Mesothelial cell of epicardium (in vitro differentiated cells): Measurements from ENCODE around the gene FAM180B. TPM values are rescaled to one million over a fixed set of nuclear protein-coding genes. Genes with fewer than 3 reads are reported as not detected.

Experiments used
- DNase-seq, 2 experiments: peaks; one replicate each; pipeline ENCODE4 v3.0.0; 2021; ENCODE audit warnings: low spot score in 2 of 2; ENCODE audit not compliant: unreplicated experiment in 2 of 2
- H3K27ac Mint-ChIP-seq: 2 replicates; pipeline ENCODE4 v1.8.0; 2021; ENCODE audit warnings: mixed read lengths
- H3K27me3 Mint-ChIP-seq: 2 replicates; pipeline ENCODE4 v1.8.0; 2021; ENCODE audit warnings: low read depth, mixed read lengths
- H3K36me3 Mint-ChIP-seq: 2 replicates; pipeline ENCODE4 v1.8.0; 2021; ENCODE audit warnings: mixed read lengths
- H3K4me1 Mint-ChIP-seq: 2 replicates; pipeline ENCODE4 v1.8.0; 2021; ENCODE audit warnings: mixed read lengths
- H3K4me3 Mint-ChIP-seq: 2 replicates; pipeline ENCODE4 v1.8.0; 2021; ENCODE audit warnings: mild to moderate bottlenecking, moderate library complexity, mixed read lengths
- H3K9me3 Mint-ChIP-seq: 2 replicates; pipeline ENCODE4 v1.8.0; 2021; ENCODE audit warnings: mixed read lengths
- total RNA-seq: library from RNA; stranded (reverse); gene quantifications from 3 replicates; pipeline ENCODE4 v1.2.1, GENCODE V29; 2021
- TF ChIP-seq, protein P1 (sequence below): fragments of 200-600 bp; sonication (generic); IDR thresholded peaks from one replicate; pipeline ENCODE4 v1.5.0; 2021; ENCODE audit warnings: antibody characterized with exemption; ENCODE audit not compliant: unreplicated experiment

The FAM180B gene
- total RNA-seq, 1 donor from 2014 or later: 0.36 TPM

- peak; percentile 55 to 67 for DNase-seq
- Mint-ChIP-seq H3K36me3 (peaks cover 6% of the 10 kb centered on the region), H3K27me3 (no peaks in the 10 kb centered on the region), H3K27ac (peak within 1 kb of the TSS; percentile 81), H3K4me3 (peak within 1 kb of the TSS; percentile 78), H3K4me1 (peaks cover 12% of the 10 kb centered on the region), H3K9me3 (no peaks in the 10 kb centered on the region)
- TF ChIP-seq, protein P1, sequence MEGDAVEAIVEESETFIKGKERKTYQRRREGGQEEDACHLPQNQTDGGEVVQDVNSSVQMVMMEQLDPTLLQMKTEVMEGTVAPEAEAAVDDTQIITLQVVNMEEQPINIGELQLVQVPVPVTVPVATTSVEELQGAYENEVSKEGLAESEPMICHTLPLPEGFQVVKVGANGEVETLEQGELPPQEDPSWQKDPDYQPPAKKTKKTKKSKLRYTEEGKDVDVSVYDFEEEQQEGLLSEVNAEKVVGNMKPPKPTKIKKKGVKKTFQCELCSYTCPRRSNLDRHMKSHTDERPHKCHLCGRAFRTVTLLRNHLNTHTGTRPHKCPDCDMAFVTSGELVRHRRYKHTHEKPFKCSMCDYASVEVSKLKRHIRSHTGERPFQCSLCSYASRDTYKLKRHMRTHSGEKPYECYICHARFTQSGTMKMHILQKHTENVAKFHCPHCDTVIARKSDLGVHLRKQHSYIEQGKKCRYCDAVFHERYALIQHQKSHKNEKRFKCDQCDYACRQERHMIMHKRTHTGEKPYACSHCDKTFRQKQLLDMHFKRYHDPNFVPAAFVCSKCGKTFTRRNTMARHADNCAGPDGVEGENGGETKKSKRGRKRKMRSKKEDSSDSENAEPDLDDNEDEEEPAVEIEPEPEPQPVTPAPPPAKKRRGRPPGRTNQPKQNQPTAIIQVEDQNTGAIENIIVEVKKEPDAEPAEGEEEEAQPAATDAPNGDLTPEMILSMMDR: no peak
Measured at GRCh38 chr11:47565340-47566148, 20.9 kb upstream of the FAM180B start, which contains the start of gene PTPMT1. Gene PTPMT1 (plus strand): TSS chr11:47565599. CDS start chr11:47565623, 24 bp downstream.

- Mint-ChIP-seq H3K27me3 (no peaks in the 10 kb centered on the region), H3K27ac (peak overlapping the region; percentile 81), H3K4me3 (peak overlapping the region; percentile 78), H3K36me3 (peaks cover 10% of the 10 kb centered on the region), H3K9me3 (no peaks in the 10 kb centered on the region), H3K4me1 (peaks cover 12% of the 10 kb centered on the region)
- DNase-seq: no peak
- TF ChIP-seq, protein P1: no peak
Measured at GRCh38 chr11:47566149-47566698, 20.3 kb upstream of the FAM180B start.

- no peak for DNase-seq
- Mint-ChIP-seq H3K27me3 (no peaks in the 10 kb centered on the region), H3K36me3 (peaks cover 20% of the 10 kb centered on the region), H3K9me3 (no peaks in the 10 kb centered on the region), H3K27ac (no peak overlapping the region), H3K4me3 (no peak overlapping the region), H3K4me1 (peaks cover 12% of the 10 kb centered on the region)
- TF ChIP-seq, protein P1: no peak
Measured at GRCh38 chr11:47569646-47570045, 16.8 kb upstream of the FAM180B start.

DNA sequence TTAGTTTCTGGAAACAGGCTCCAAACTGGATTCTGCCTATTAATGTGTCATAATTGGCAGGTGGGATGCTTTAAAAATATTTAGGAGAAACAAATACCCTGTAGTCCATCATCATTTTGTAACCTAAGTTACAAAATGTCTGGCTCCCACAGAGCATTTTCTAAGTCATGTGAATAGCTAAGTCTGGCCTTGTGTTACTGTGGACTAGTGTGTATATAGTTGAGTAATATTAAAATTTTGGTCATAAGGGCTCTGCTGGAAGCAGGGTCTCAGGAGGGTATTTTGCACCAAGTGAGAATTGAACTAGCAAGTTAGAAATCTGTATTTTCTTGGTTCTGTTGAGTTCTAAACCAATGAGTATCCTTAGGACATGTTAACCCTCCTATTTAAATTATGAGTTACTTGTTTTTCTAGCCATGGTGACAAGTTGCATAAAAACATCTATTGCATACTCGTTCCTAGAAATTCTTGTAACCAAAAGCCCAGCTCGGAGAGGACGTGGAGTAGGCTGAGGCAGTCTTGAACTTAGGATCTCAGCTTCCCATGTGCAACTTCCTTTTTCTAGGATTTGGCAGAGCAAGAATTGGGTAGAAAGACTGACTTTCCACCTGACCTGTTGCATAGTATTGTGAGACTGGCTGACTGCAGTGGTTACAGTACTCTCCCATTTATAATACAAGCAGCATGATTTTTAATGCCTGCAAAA, 15.7 kb upstream of the FAM180B start:
- Mint-ChIP-seq H3K9me3 (no peaks in the 10 kb centered on the region), H3K27me3 (no peaks in the 10 kb centered on the region), H3K4me1 (peaks cover 9% of the 10 kb centered on the region), H3K36me3 (peaks cover 25% of the 10 kb centered on the region), H3K4me3 (no peak overlapping the region), H3K27ac (no peak overlapping the region)
- TF ChIP-seq, protein P1: no peak
- DNase-seq: no peak

DNA sequence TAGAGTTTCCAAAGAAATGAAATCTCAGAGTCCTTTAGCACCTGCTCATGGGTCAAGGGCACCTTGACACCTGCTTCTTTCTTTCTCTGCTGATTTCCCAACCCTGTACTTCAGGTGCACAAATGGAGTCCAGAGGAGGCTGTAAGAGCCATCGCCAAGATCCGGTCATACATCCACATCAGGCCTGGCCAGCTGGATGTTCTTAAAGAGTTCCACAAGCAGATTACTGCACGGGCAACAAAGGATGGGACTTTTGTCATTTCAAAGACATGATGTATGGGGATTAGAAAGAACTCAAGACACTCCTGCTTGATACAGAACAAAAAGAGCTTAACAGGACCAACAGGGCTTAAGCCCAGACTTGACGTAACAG, 15.1 kb upstream of the FAM180B start:
- Mint-ChIP-seq H3K4me3 (no peak overlapping the region), H3K36me3 (peaks cover 25% of the 10 kb centered on the region), H3K27ac (no peak overlapping the region), H3K9me3 (no peaks in the 10 kb centered on the region), H3K4me1 (peaks cover 5% of the 10 kb centered on the region), H3K27me3 (no peaks in the 10 kb centered on the region)
- TF ChIP-seq, protein P1: no peak
- DNase-seq: no peak
